HCT116 (cell line): ENCODE measurements around the gene LAMC2. TPM values are rescaled to one million over a fixed set of nuclear protein-coding genes. Genes with fewer than 3 reads are reported as not detected.

ENCODE experiments used
- ATAC-seq: fragments of 200-7000 bp; cut with Tn5 transposase; 2 replicates; pipeline ENCODE4 v1.9.1; 2020; ENCODE audit warnings: mild to moderate bottlenecking, moderate library complexity
- BruUV-seq: library from RNA; stranded (reverse); fragments of 400-500 nt; replicated peaks from 2 replicates; lab custom pipeline; 2021; lab: Mats Ljungman, UMichigan
- CTCF ChIA-PET: fragments of 300-600 bp; sonication (Branson Sonifier 250); formaldehyde crosslinking; loops from one replicate; lab custom pipeline; 2021; ENCODE audit warnings: antibody characterized with exemption; lab: Charles Lee
- POLR2A ChIA-PET: fragments of 300-600, 350-600 bp; sonication (Branson Sonifier 250); formaldehyde crosslinking; loops from one replicate; lab custom pipeline; 2021; ENCODE audit warnings: antibody characterized with exemption; lab: Charles Lee
- RAD21 ChIA-PET, 2 experiments: fragments of 300-600 bp; sonication (Branson Sonifier 250); formaldehyde crosslinking; loops; one replicate each; lab custom pipeline; 2023; ENCODE audit warnings: low total read pairs in 2 of 2; ENCODE audit not compliant: uncharacterized antibody in 2 of 2, unreplicated experiment in 2 of 2, low non-redundant PET in 1 of 2; lab: Charles Lee
- DNase-seq: peaks from one replicate; pipeline ENCODE4 v3.0.0-alpha.2; 2010; ENCODE audit warnings: low read depth, low spot score
- H2AFZ ChIP-seq: fragments of 200-600 bp; shearing (Covaris generic), sonication (generic); 2 replicates; pipeline ENCODE4 v1.6.1; 2017; ENCODE audit warnings: low read depth, mixed run types, mixed read lengths, antibody characterized with exemption, low read length; ENCODE audit not compliant: poor library complexity, severe bottlenecking
- H3K27ac ChIP-seq: 2 replicates; pipeline ENCODE4 v1.5.1; 2012; ENCODE audit warnings: low read depth, low read length
- H3K27me3 ChIP-seq: fragments of 200-600 bp; sonication (generic); 2 replicates; pipeline ENCODE4 v1.6.1; 2016; ENCODE audit warnings: mixed run types, low read length, mixed read lengths; ENCODE audit not compliant: insufficient read depth
- H3K36me3 ChIP-seq, 2 experiments: fragments of 200-500 bp in 1 of 2; fragments of 200-600 bp in 1 of 2; sonication (Bioruptor generic) in 1 of 2; sonication (generic) in 1 of 2; 2 replicates each; pipeline versions ENCODE4 v1.5.1 to v1.6.1; 2014 to 2016; ENCODE audit warnings: low read length in 2 of 2, inconsistent platforms in 1 of 2, mixed read lengths in 1 of 2, mixed run types in 1 of 2; ENCODE audit not compliant: insufficient read depth in 2 of 2, control insufficient read depth in 1 of 2
- H3K4me1 ChIP-seq, 2 experiments: fragments of 200-600 bp in 1 of 2; sonication (generic) in 1 of 2; 2 replicates each; pipeline versions ENCODE4 v1.5.1 to v1.6.1; 2012 to 2017; ENCODE audit warnings: low read length in 2 of 2, inconsistent platforms in 1 of 2, mild to moderate bottlenecking in 1 of 2, mixed read lengths in 1 of 2, mixed run types in 1 of 2, moderate library complexity in 1 of 2; ENCODE audit not compliant: insufficient read depth in 2 of 2, control insufficient read depth in 1 of 2
- H3K4me2 ChIP-seq: fragments of 200-600 bp; sonication (generic); 2 replicates; pipeline ENCODE4 v1.6.1; 2017; ENCODE audit warnings: mixed run types, low read length, mixed read lengths
- H3K4me3 ChIP-seq, 2 experiments: fragments of 200-600 bp in 1 of 2; sonication (generic) in 1 of 2; replicated peaks in 1 of 2; 2 replicates each; pipeline ENCODE4 v1.5.1; 2011 to 2016; ENCODE audit warnings: low read length in 2 of 2, control low read depth in 1 of 2, low read depth in 1 of 2, mild to moderate bottlenecking in 1 of 2, mixed read lengths in 1 of 2, mixed run types in 1 of 2
- H3K79me2 ChIP-seq: fragments of 200-600 bp; sonication (generic); 2 replicates; pipeline ENCODE4 v1.6.1; 2017; ENCODE audit warnings: mild to moderate bottlenecking, mixed run types, low read length, moderate library complexity, mixed read lengths; ENCODE audit not compliant: insufficient read depth
- H3K9ac ChIP-seq: fragments of 200-600 bp; sonication (generic); 2 replicates; pipeline ENCODE4 v1.6.1; 2016; ENCODE audit warnings: low read length, mixed read lengths
- H3K9me2 ChIP-seq: fragments of 200-600 bp; sonication (generic), shearing (Covaris generic); 2 replicates; pipeline ENCODE4 v1.6.1; 2017; ENCODE audit warnings: mixed run types, mild to moderate bottlenecking, moderate library complexity; ENCODE audit not compliant: insufficient read depth
- H3K9me3 ChIP-seq, 2 experiments: fragments of 200-500 bp in 1 of 2; fragments of 200-600 bp in 1 of 2; sonication (Bioruptor generic) in 1 of 2; sonication (generic) in 1 of 2; 2 replicates each; pipeline ENCODE4 v1.6.1; 2014 to 2017; ENCODE audit warnings: low read length in 2 of 2, mixed read lengths in 2 of 2, inconsistent platforms in 1 of 2, low read depth in 1 of 2, mild to moderate bottlenecking in 1 of 2, mixed run types in 1 of 2, moderate library complexity in 1 of 2; ENCODE audit not compliant: control insufficient read depth in 1 of 2, insufficient read depth in 1 of 2
- H4K20me1 ChIP-seq: fragments of 200-600 bp; sonication (generic), shearing (Covaris generic); 2 replicates; pipeline ENCODE4 v1.6.1; 2017; ENCODE audit warnings: mixed run types, mild to moderate bottlenecking, moderate library complexity; ENCODE audit not compliant: insufficient read depth
- ATF3 ChIP-seq: IDR thresholded peaks from 2 replicates; pipeline ENCODE4 v1.6.1; 2012
- CTCF ChIP-seq, 3 experiments: fragments of 200-600 bp in 1 of 3; sonication (generic) in 1 of 3; IDR thresholded peaks in 2 of 3; conservative IDR thresholded peaks in 1 of 3; 2 replicates each; pipeline ENCODE4 v1.5.1; 2012 to 2017; ENCODE audit warnings: low read depth in 2 of 3, low read length in 2 of 3, antibody characterized with exemption in 1 of 3, borderline replicate concordance in 1 of 3, control low read depth in 1 of 3, mild to moderate bottlenecking in 1 of 3, mixed read lengths in 1 of 3, mixed run types in 1 of 3, moderate library complexity in 1 of 3; ENCODE audit not compliant: insufficient read depth in 1 of 3
- ELF1 ChIP-seq: IDR thresholded peaks from 2 replicates; pipeline ENCODE4 v1.6.1; 2012; ENCODE audit warnings: low read depth, borderline replicate concordance
- EZH2phosphoT487 ChIP-seq: fragments of 200-600 bp; IDR thresholded peaks from 2 replicates; pipeline ENCODE4 v1.6.1; 2018; ENCODE audit warnings: antibody characterized with exemption, borderline replicate concordance
- POLR2AphosphoS5 ChIP-seq: IDR thresholded peaks from 2 replicates; pipeline ENCODE4 v1.6.1; 2011; ENCODE audit warnings: mild to moderate bottlenecking, low read depth, low read length, moderate library complexity
- SIN3A ChIP-seq: IDR thresholded peaks from 2 replicates; pipeline ENCODE4 v1.6.1; 2012; ENCODE audit warnings: low read depth
- SP1 ChIP-seq: IDR thresholded peaks from 2 replicates; pipeline ENCODE4 v1.6.1; 2012; ENCODE audit warnings: low read depth
- SRF ChIP-seq: IDR thresholded peaks from 2 replicates; pipeline ENCODE4 v1.6.1; 2012; ENCODE audit warnings: low read depth
- ZFX ChIP-seq: fragments of 450-650 bp; IDR thresholded peaks from 2 replicates; pipeline ENCODE4 v1.6.1; 2017
- intact Hi-C: fragments of 100-400 bp; cut with micrococcal nuclease; formaldehyde crosslinking; loops from 2 replicates; pipeline ENCODE4 v1.10.0; 2022
- total RNA-seq: library from RNA; stranded (reverse); gene quantifications from one replicate; pipeline ENCODE4 v1.2.1, GENCODE V29; 2021; ENCODE audit not compliant: unreplicated experiment
- TF ChIP-seq, protein P1 (sequence below): IDR thresholded peaks from 2 replicates; pipeline ENCODE4 v1.6.1; 2012

Gene LAMC2
- total RNA-seq, 1 experiment from 2014 or later, result 22.2 TPM

- ATAC-seq (no peak), DNase-seq (no peak)
- no peaks in the 10 kb centered on the region for H4K20me1 ChIP-seq
- H3K79me2 ChIP-seq, result no peaks in the 10 kb centered on the region
- H3K4me1 ChIP-seq, result no peaks in the 10 kb centered on the region
- BruUV-seq, result no TSS peak
- H2AFZ ChIP-seq, result no peak overlapping the region
- no peaks in the 10 kb centered on the region for H3K9me3 ChIP-seq
- H3K4me2 ChIP-seq, result no peak overlapping the region
- POLR2A ChIA-PET, result no interaction called here
- H3K9me2 ChIP-seq, result no peaks in the 10 kb centered on the region
- H3K27ac ChIP-seq, result no peak overlapping the region
- RAD21 ChIA-PET, result no interaction called here
- H3K9ac ChIP-seq, result no peak overlapping the region
- H3K4me3 ChIP-seq, result no peak overlapping the region
- H3K27me3 ChIP-seq, result no peaks in the 10 kb centered on the region
- TF ChIP-seq CTCF (IDR thresholded peaks at IDR 0.05 in 2 of 3, conservative IDR thresholded peaks at IDR 0.05 in 1 of 3; ENCODE audit: borderline replicate concordance in 1 of 3, insufficient read depth in 1 of 3, low read depth in 2 of 3, low read length in 2 of 3), result no peak
- TF ChIP-seq, protein P1, sequence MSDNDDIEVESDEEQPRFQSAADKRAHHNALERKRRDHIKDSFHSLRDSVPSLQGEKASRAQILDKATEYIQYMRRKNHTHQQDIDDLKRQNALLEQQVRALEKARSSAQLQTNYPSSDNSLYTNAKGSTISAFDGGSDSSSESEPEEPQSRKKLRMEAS, result no peak
- TF ChIP-seq SP1, result no peak
- TF ChIP-seq ELF1, result no peak
- no peak for TF ChIP-seq SIN3A
- TF ChIP-seq EZH2phosphoT487, result no peak
- no peak for TF ChIP-seq POLR2AphosphoS5
- TF ChIP-seq ATF3, result no peak
- no peak for TF ChIP-seq ZFX
- no peak for TF ChIP-seq SRF
- intact Hi-C loops, result no loop called here
- CTCF ChIA-PET, result interaction anchor here (1.7 kb wide), 1 partner anchor 316 kb away, joined by 5 read pairs; no protein-coding TSS in a partner anchor
- no peaks in the 10 kb centered on the region for H3K36me3 ChIP-seq
Observed at GRCh38 chr1:183278739-183279591, 92.9 kb downstream of the LAMC2 start.
